Measurements from ENCODE around the gene OR2L5. TPM values are rescaled to one million over a fixed set of nuclear protein-coding genes. Genes with fewer than 3 reads are reported as not detected.

OR2L5 gene
- total RNA-seq, 1 donor from 2014 or later, result not detected

Other genes starting within 250 kb of the OR2L5 start
- not detected in 2 replicates for gene OR14A16, start 189.5 kb upstream of the OR2L5 start, total RNA-seq
- gene OR11L1, start 171.8 kb upstream of the OR2L5 start, total RNA-seq, result not detected in 2 replicates
- gene TRIM58, start 156.5 kb upstream of the OR2L5 start, total RNA-seq, result 4.2 and 5.3 TPM in 2 replicates
- gene OR2W3, start 118.1 kb upstream of the OR2L5 start, total RNA-seq, result 1.0 and 1.8 TPM in 2 replicates
- not detected in 2 replicates for gene OR2T8, start 93.4 kb upstream of the OR2L5 start, total RNA-seq
- not detected in 2 replicates for gene OR2AJ1, start 88.8 kb upstream of the OR2L5 start, total RNA-seq
- not detected in 2 replicates for gene OR2L8, start 64.8 kb upstream of the OR2L5 start, total RNA-seq
- not detected in 2 replicates for gene OR2AK2, start 48.4 kb upstream of the OR2L5 start, total RNA-seq
- not detected in 2 replicates for gene OR2L2, start 16.4 kb downstream of the OR2L5 start, total RNA-seq
- gene OR2L3, start 33.2 kb downstream of the OR2L5 start, total RNA-seq, result 0.08 TPM in 1 of 2 replicates, not detected in the other
- gene OR2L13, start 81.5 kb downstream of the OR2L5 start, total RNA-seq, result not detected in 2 replicates
- not detected in 2 replicates for gene OR2M5, start 131.5 kb downstream of the OR2L5 start, total RNA-seq
- not detected in 2 replicates for gene OR2M2, start 161.2 kb downstream of the OR2L5 start, total RNA-seq
- not detected in 2 replicates for gene OR2M3, start 183.6 kb downstream of the OR2L5 start, total RNA-seq
- not detected in 2 replicates for gene OR2M4, start 217.8 kb downstream of the OR2L5 start, total RNA-seq